Mesendoderm (in vitro differentiated cells): Measurements from ENCODE around the gene PPP2R5E.

Experiments
- DNase-seq: peaks from one replicate; pipeline ENCODE4 v3.0.0; 2013
- H2AK5ac ChIP-seq: 2 replicates; pipeline ENCODE4 v1.6.1; 2013; ENCODE audit warnings: low read length, inconsistent platforms
- H2BK120ac ChIP-seq: 2 replicates; pipeline ENCODE4 v1.6.1; 2013; ENCODE audit warnings: low read depth, mild to moderate bottlenecking, low read length, moderate library complexity, mixed read lengths
- H2BK15ac ChIP-seq: replicated peaks from 2 replicates; pipeline ENCODE4 v1.6.1; 2013; ENCODE audit warnings: low read depth, mild to moderate bottlenecking, moderate library complexity
- H2BK5ac ChIP-seq: 2 replicates; pipeline ENCODE4 v1.6.1; 2013; ENCODE audit warnings: low read length, inconsistent platforms
- H3K18ac ChIP-seq: 2 replicates; pipeline ENCODE4 v1.6.1; 2013; ENCODE audit warnings: mild to moderate bottlenecking, low read length, mixed read lengths
- H3K23ac ChIP-seq: one replicate; pipeline ENCODE4 v1.6.1; 2013; ENCODE audit warnings: low read length
- H3K27ac ChIP-seq: 2 replicates; pipeline ENCODE4 v1.5.1; 2013; ENCODE audit warnings: low read depth, mild to moderate bottlenecking, inconsistent platforms, low read length, moderate library complexity
- H3K27me3 ChIP-seq: 2 replicates; pipeline ENCODE4 v1.6.1; 2013; ENCODE audit warnings: low read length, control low read depth, mild to moderate bottlenecking, inconsistent platforms; ENCODE audit not compliant: insufficient read depth, poor library complexity
- H3K36me3 ChIP-seq: 2 replicates; pipeline ENCODE4 v1.6.1; 2013; ENCODE audit warnings: low read length, inconsistent platforms; ENCODE audit not compliant: control insufficient read depth, insufficient read depth
- H3K4ac ChIP-seq: one replicate; pipeline ENCODE4 v1.6.1; 2013; ENCODE audit warnings: low read depth, mild to moderate bottlenecking, low read length, moderate library complexity
- H3K4me1 ChIP-seq: 2 replicates; pipeline ENCODE4 v1.6.1; 2013; ENCODE audit warnings: low read depth, low read length, inconsistent platforms; ENCODE audit not compliant: control insufficient read depth
- H3K4me2 ChIP-seq: 2 replicates; pipeline ENCODE4 v1.6.1; 2013; ENCODE audit warnings: low read length
- H3K4me3 ChIP-seq: 2 replicates; pipeline ENCODE4 v1.5.1; 2013; ENCODE audit warnings: mild to moderate bottlenecking, low read length
- H3K56ac ChIP-seq: one replicate; pipeline ENCODE4 v1.6.1; 2013; ENCODE audit warnings: low read length
- H3K79me1 ChIP-seq: 2 replicates; pipeline ENCODE4 v1.6.1; 2013; ENCODE audit warnings: low read length, inconsistent platforms
- H3K79me2 ChIP-seq: 2 replicates; pipeline ENCODE4 v1.6.1; 2013; ENCODE audit warnings: mild to moderate bottlenecking, low read length; ENCODE audit not compliant: control insufficient read depth, insufficient read depth
- H3K9ac ChIP-seq: 2 replicates; pipeline ENCODE4 v1.6.1; 2013; ENCODE audit warnings: low read length, inconsistent platforms
- H4K5ac ChIP-seq: one replicate; pipeline ENCODE4 v1.6.1; 2013; ENCODE audit warnings: low read length
- H4K8ac ChIP-seq: one replicate; pipeline ENCODE4 v1.6.1; 2013; ENCODE audit warnings: low read depth, mild to moderate bottlenecking, control low read depth, low read length, moderate library complexity
- WGBS: extraction: QIAGEN DNeasy Blood & Tissue Kit; methylation state at CpG from one replicate; pipeline ENCODE4 v1.1.7; 2013; ENCODE audit warnings: low lambda C conversion rate, missing lambda C conversion rate; ENCODE audit not compliant: insufficient coverage; ENCODE audit errors: extremely low coverage; 5-methylcytosine and 5-hydroxymethylcytosine counted together

PPP2R5E gene

GRCh38 chr14:63515240-63515639, 27.9 kb downstream of the PPP2R5E start:
- no peak for DNase-seq

GRCh38 chr14:63513756-63514155, 29.4 kb downstream of the PPP2R5E start:
- Histone ChIP-seq H3K27ac (no peak overlapping the region), H3K4me1 (peaks cover 4% of the 10 kb centered on the region), H3K79me1 (peaks cover 18% of the 10 kb centered on the region), H3K36me3 (no peaks in the 10 kb centered on the region), H3K4ac (no peak overlapping the region), H4K8ac (no peak overlapping the region), H2BK120ac (no peak overlapping the region), H3K27me3 (no peaks in the 10 kb centered on the region), H3K9ac (no peak overlapping the region), H3K56ac (no peak overlapping the region), H2AK5ac (no peak overlapping the region), H3K18ac (no peak overlapping the region), H3K4me2 (no peak overlapping the region), H4K5ac (no peak overlapping the region), H2BK5ac (no peak overlapping the region), H3K23ac (no peak overlapping the region), H3K79me2 (peaks cover 36% of the 10 kb centered on the region), H3K4me3 (no peak overlapping the region), H2BK15ac (no peak overlapping the region)
- DNase-seq: no peak
- 100% methylated on average over 1 of the region's 4 CpGs for WGBS

More at GRCh38 chr14:63515240-63515639, 27.9 kb downstream of the PPP2R5E start:
- no CpG with 5 or more reads among the region's 4 CpGs for WGBS
- Histone ChIP-seq H3K56ac (no peak overlapping the region), H2BK120ac (no peak overlapping the region), H3K18ac (no peak overlapping the region), H3K27ac (no peak overlapping the region), H3K36me3 (no peaks in the 10 kb centered on the region), H3K4me3 (no peak overlapping the region), H3K27me3 (no peaks in the 10 kb centered on the region), H3K23ac (no peak overlapping the region), H4K5ac (no peak overlapping the region), H2BK5ac (no peak overlapping the region), H3K79me2 (peaks cover 29% of the 10 kb centered on the region), H3K4me2 (no peak overlapping the region), H2AK5ac (no peak overlapping the region), H3K79me1 (peaks cover 12% of the 10 kb centered on the region), H4K8ac (no peak overlapping the region), H3K9ac (no peak overlapping the region), H2BK15ac (no peak overlapping the region), H3K4ac (no peak overlapping the region), H3K4me1 (peaks cover 4% of the 10 kb centered on the region)

- Histone ChIP-seq H3K36me3 (no peaks in the 10 kb centered on the region), H3K9ac (no peak overlapping the region), H3K23ac (no peak overlapping the region), H4K8ac (no peak overlapping the region), H2BK5ac (no peak overlapping the region), H2BK120ac (peak overlapping the region; percentile 73), H3K4ac (no peak overlapping the region), H3K56ac (no peak overlapping the region), H3K79me2 (peaks cover 43% of the 10 kb centered on the region), H3K79me1 (peaks cover 24% of the 10 kb centered on the region), H3K27me3 (no peaks in the 10 kb centered on the region), H3K4me1 (peaks cover 4% of the 10 kb centered on the region), H4K5ac (no peak overlapping the region), H2BK15ac (no peak overlapping the region), H3K27ac (no peak overlapping the region), H3K18ac (no peak overlapping the region), H3K4me3 (no peak overlapping the region), H2AK5ac (no peak overlapping the region), H3K4me2 (no peak overlapping the region)
- DNase-seq: no peak
Observed at GRCh38 chr14:63512861-63513260, 30.3 kb downstream of the PPP2R5E start.

- no peak overlapping the region for H3K4me3 ChIP-seq
- peaks cover 23% of the 10 kb centered on the region for H3K79me1 ChIP-seq
- no peak for DNase-seq
- H3K36me3 ChIP-seq: peaks cover under 1% of the 10 kb centered on the region
- H3K27me3 ChIP-seq: no peaks in the 10 kb centered on the region
- H3K4ac ChIP-seq: no peak overlapping the region
- no peak overlapping the region for H3K23ac ChIP-seq
- H3K79me2 ChIP-seq: peaks cover 49% of the 10 kb centered on the region
- WGBS: no CpG with 5 or more reads among the region's 5 CpGs
- no peak overlapping the region for H3K27ac ChIP-seq
- no peak overlapping the region for H4K8ac ChIP-seq
- no peak overlapping the region for H2AK5ac ChIP-seq
- H3K56ac ChIP-seq: no peak overlapping the region
- no peak overlapping the region for H2BK15ac ChIP-seq
- H2BK120ac ChIP-seq: no peak overlapping the region
- H3K9ac ChIP-seq: no peak overlapping the region
- H4K5ac ChIP-seq: no peak overlapping the region
- peaks cover 4% of the 10 kb centered on the region for H3K4me1 ChIP-seq
- no peak overlapping the region for H2BK5ac ChIP-seq
- H3K18ac ChIP-seq: no peak overlapping the region
- no peak overlapping the region for H3K4me2 ChIP-seq
Observed at GRCh38 chr14:63510538-63510937, 32.6 kb downstream of the PPP2R5E start.

DNA sequence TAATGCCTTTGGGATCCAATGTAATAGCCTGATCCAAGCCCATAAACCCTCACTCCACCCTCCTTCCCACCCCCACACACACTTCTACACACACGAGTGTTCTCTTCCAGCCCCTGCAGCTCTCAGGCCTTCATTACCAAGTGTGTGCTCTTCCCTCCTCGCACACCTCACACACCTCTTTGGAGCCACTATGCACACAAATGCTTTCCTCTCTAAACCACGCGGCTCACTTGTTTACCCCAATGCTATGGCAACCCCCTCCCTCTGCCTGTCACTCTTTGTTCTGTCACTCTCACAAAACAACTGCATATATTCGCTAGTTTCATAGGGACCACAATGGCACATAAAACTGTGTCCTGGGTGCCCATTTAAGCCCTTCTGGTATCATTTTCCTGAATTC, 35.1 kb downstream of the PPP2R5E start:
- Histone ChIP-seq H3K27ac (no peak overlapping the region), H2BK5ac (no peak overlapping the region), H3K27me3 (no peaks in the 10 kb centered on the region), H4K5ac (no peak overlapping the region), H3K18ac (no peak overlapping the region), H3K4me1 (no peaks in the 10 kb centered on the region), H2BK120ac (no peak overlapping the region), H3K56ac (no peak overlapping the region), H2BK15ac (no peak overlapping the region), H3K79me1 (peaks cover 28% of the 10 kb centered on the region), H3K4me3 (no peak overlapping the region), H4K8ac (no peak overlapping the region), H3K4ac (no peak overlapping the region), H3K4me2 (no peak overlapping the region), H3K79me2 (peaks cover 50% of the 10 kb centered on the region), H3K23ac (no peak overlapping the region), H3K9ac (no peak overlapping the region), H2AK5ac (no peak overlapping the region), H3K36me3 (peaks cover 3% of the 10 kb centered on the region)
- peak; percentile 59 for DNase-seq
- no CpG with 5 or more reads among the region's 5 CpGs for WGBS

- H2BK5ac ChIP-seq: no peak overlapping the region
- H3K9ac ChIP-seq: no peak overlapping the region
- H3K18ac ChIP-seq: no peak overlapping the region
- H3K27ac ChIP-seq: no peak overlapping the region
- peaks cover 21% of the 10 kb centered on the region for H3K79me1 ChIP-seq
- no peak for DNase-seq
- peaks cover 48% of the 10 kb centered on the region for H3K79me2 ChIP-seq
- H3K36me3 ChIP-seq: peaks cover 3% of the 10 kb centered on the region
- no peak overlapping the region for H4K5ac ChIP-seq
- no peak overlapping the region for H3K4me2 ChIP-seq
- WGBS: no CpG with 5 or more reads among the region's 1 CpG
- H3K27me3 ChIP-seq: no peaks in the 10 kb centered on the region
- no peaks in the 10 kb centered on the region for H3K4me1 ChIP-seq
- H3K4me3 ChIP-seq: no peak overlapping the region
- no peak overlapping the region for H2AK5ac ChIP-seq
- H2BK15ac ChIP-seq: no peak overlapping the region
- no peak overlapping the region for H3K23ac ChIP-seq
- H3K4ac ChIP-seq: no peak overlapping the region
- no peak overlapping the region for H3K56ac ChIP-seq
- H2BK120ac ChIP-seq: no peak overlapping the region
- H4K8ac ChIP-seq: no peak overlapping the region
Observed at GRCh38 chr14:63504648-63505047, 38.5 kb downstream of the PPP2R5E start.
